Inflammatory macrophage treated with lipopolysaccharide for 1 hour (primary cell): ENCODE measurements around the gene RNF212B.

Experiments used
- DNase-seq, 2 donors: peaks; one replicate each; pipeline ENCODE4 v3.0.0-alpha.2; 2020 to 2022

RNF212B gene

DNA sequence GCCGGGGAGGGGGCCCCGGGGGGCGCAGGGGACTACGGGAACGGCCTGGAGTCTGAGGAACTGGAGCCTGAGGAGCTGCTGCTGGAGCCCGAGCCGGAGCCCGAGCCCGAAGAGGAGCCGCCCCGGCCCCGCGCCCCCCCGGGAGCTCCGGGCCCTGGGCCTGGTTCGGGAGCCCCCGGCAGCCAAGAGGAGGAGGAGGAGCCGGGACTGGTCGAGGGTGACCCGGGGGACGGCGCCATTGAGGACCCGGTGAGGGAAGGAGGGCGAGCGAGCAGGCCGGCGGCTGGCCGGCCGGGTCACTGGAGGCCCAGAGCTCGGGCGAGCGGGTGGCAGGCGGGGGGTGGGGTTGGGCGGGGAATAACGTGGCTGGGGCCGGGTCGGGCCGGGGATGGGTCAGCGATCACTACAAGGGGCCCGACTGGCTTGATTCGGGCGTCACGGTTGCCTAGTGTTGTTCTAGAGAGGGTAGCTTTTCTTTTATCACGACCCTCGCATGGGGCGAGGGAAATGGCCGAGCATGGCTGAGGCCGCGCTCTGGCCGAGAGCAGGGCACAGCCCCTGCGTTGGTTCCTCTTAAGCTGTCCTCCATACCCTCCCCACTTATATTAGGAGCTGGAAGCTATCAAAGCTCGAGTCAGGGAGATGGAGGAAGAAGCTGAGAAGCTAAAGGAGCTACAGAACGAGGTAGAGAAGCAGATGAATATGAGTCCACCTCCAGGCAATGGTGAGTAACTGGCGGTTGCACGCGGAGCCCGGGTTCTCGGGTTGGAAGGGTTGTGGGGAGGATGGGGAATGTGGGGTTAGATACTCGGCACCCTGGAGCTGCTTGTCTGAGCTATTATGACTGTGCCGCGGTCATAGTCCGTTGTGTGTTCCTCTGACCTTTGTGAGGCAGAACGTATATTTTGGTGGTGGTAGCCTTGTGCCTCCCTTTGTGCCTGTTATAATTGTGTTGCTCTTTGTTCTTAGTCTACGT is 84.1 kb downstream of the RNF212B start:
- DNase-seq, result peak in 1 of 2 donors; percentile 20
